ENCODE data around the gene GRID1. TPM values are rescaled to one million over a fixed set of nuclear protein-coding genes. Genes with fewer than 3 reads are reported as not detected.

GRID1 gene
- total RNA-seq, 1 experiment from 2014 or later: not detected

- CTCF ChIA-PET: no interaction called here
- intact Hi-C loops (cut with micrococcal nuclease; ENCODE audit: unreplicated experiment): no loop called here
- Histone ChIP-seq H3K4me2 (no peak overlapping the region), H3K36me3 (ENCODE audit: low read depth) (no peaks in the 10 kb centered on the region), H3K4me3 (no peak overlapping the region), H4K20me1 (ENCODE audit: insufficient read depth) (no peaks in the 10 kb centered on the region), H3K27me3 (ENCODE audit: insufficient read depth, low read depth) (no peaks in the 10 kb centered on the region), H3K27ac (no peak overlapping the region), H3K9me3 (ENCODE audit: insufficient read depth, low read depth) (no peaks in the 10 kb centered on the region), H3K4me1 (replicated peaks; ENCODE audit: insufficient read depth) (no peaks in the 10 kb centered on the region), H3F3A (ENCODE audit: insufficient read depth, low read depth) (no peaks in the 10 kb centered on the region), H3K9me2 (ENCODE audit: insufficient read depth) (no peaks in the 10 kb centered on the region), H3K79me2 (ENCODE audit: low read depth) (no peaks in the 10 kb centered on the region), H2AFZ (no peak overlapping the region)
- POLR2A ChIA-PET (ENCODE audit: unreplicated experiment): no interaction called here
- DNase-seq: no peak
- no peak for TF ChIP-seq EZH2 (IDR thresholded peaks at IDR 0.05; ENCODE audit: low read depth)
- no peak for TF ChIP-seq CTCF (conservative IDR thresholded peaks at IDR 0.05)
- no TSS peak for BruUV-seq (replicated peaks)
Measured at GRCh38 chr10:85668522-85668921, 698.1 kb downstream of the GRID1 start.

GRCh38 chr10:85667638-85668233 lies 698.9 kb downstream of the GRID1 start:
- H3K79me2 ChIP-seq (ENCODE audit: low read depth): no peaks in the 10 kb centered on the region
- no peak overlapping the region for H3K4me2 ChIP-seq
- CTCF ChIA-PET: no interaction called here
- H3K36me3 ChIP-seq (ENCODE audit: low read depth): no peaks in the 10 kb centered on the region
- no peak for DNase-seq
- H3K9me2 ChIP-seq (ENCODE audit: insufficient read depth): no peaks in the 10 kb centered on the region
- intact Hi-C loops (cut with micrococcal nuclease; ENCODE audit: unreplicated experiment): no loop called here
- H3K27ac ChIP-seq: no peak overlapping the region
- H3K4me1 ChIP-seq (replicated peaks; ENCODE audit: insufficient read depth): no peaks in the 10 kb centered on the region
- H2AFZ ChIP-seq: no peak overlapping the region
- POLR2A ChIA-PET (ENCODE audit: unreplicated experiment): no interaction called here
- H3K27me3 ChIP-seq (ENCODE audit: insufficient read depth, low read depth): no peaks in the 10 kb centered on the region
- TF ChIP-seq EZH2 (IDR thresholded peaks at IDR 0.05; ENCODE audit: low read depth): no peak
- no peak for TF ChIP-seq CTCF (conservative IDR thresholded peaks at IDR 0.05)
- H3F3A ChIP-seq (ENCODE audit: insufficient read depth, low read depth): no peaks in the 10 kb centered on the region
- H3K4me3 ChIP-seq: no peak overlapping the region
- no TSS peak for BruUV-seq (replicated peaks)
- no peaks in the 10 kb centered on the region for H3K9me3 ChIP-seq (ENCODE audit: insufficient read depth, low read depth)
- H4K20me1 ChIP-seq (ENCODE audit: insufficient read depth): no peaks in the 10 kb centered on the region

- Histone ChIP-seq H3K4me1 (replicated peaks; ENCODE audit: insufficient read depth) (no peaks in the 10 kb centered on the region), H4K20me1 (ENCODE audit: insufficient read depth) (no peaks in the 10 kb centered on the region), H3K27ac (no peak overlapping the region), H3K4me2 (no peak overlapping the region), H3K4me3 (no peak overlapping the region), H3K9me2 (ENCODE audit: insufficient read depth) (no peaks in the 10 kb centered on the region), H3K9me3 (ENCODE audit: insufficient read depth, low read depth) (no peaks in the 10 kb centered on the region), H2AFZ (no peak overlapping the region), H3K36me3 (ENCODE audit: low read depth) (no peaks in the 10 kb centered on the region), H3F3A (ENCODE audit: insufficient read depth, low read depth) (no peaks in the 10 kb centered on the region), H3K27me3 (ENCODE audit: insufficient read depth, low read depth) (no peaks in the 10 kb centered on the region), H3K79me2 (ENCODE audit: low read depth) (no peaks in the 10 kb centered on the region)
- ChIA-PET POLR2A (ENCODE audit: unreplicated experiment) (no interaction called here), CTCF (no interaction called here)
- TF ChIP-seq EZH2 (IDR thresholded peaks at IDR 0.05; ENCODE audit: low read depth) (no peak), CTCF (conservative IDR thresholded peaks at IDR 0.05) (no peak)
- no peak for DNase-seq
- intact Hi-C loops (cut with micrococcal nuclease; ENCODE audit: unreplicated experiment): no loop called here
- BruUV-seq (replicated peaks): no TSS peak
Measured at GRCh38 chr10:85666987-85667386, 699.6 kb downstream of the GRID1 start.
